ENCODE data around the gene MRPL38. TPM values are rescaled to one million over a fixed set of nuclear protein-coding genes. Genes with fewer than 3 reads are reported as not detected.
A peak's percentile ranks its signal among the peaks of the same experiment; 100 is the strongest.

Gene MRPL38
- total and polyA plus RNA-seq, 2 of the 8 experiments (the other 6 are each of a cell fraction or from before 2014, with no cell fraction given): 78.4 to 125 TPM

DNA sequence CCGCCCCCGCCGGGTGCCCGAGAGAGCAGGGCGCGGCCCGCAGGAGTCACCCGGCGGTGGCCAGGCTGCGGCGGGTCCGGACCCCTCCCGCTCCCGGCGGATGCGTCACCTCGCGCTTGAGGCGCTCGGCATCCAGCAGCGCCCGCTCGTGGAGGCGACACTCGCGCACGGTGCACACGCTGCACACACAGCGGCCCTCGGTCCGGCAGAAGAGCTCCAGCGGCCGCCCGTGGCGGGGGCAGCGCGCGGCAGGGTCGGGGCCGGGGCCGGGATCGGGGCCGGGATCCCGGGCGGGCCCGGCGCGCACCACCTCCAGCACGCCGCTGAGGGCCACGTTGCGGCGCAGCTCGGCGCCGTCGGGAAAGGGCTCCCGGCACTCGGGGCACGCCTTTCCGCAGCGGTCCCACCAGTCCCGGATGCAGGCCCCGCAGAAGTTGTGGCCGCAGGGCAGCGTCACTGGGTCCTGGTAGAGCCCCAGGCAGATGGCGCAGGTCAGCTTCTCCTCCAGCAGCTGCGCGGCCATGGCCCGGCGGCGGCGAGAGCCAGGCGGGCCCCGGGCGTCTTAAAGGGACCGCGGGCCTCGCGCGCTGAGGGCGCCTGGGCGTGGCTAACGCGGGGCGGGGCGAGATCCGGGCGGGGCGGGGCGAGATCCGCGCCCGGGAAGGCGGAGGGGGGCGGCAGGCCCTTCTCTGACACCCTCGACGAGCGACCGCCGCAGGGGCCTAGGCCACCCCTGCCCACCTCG lies 8.1 kb downstream of the MRPL38 start, which contains the start of gene TRIM65:
TRIM65 (minus strand) TSS at position 537 of the 745 bp plus-strand sequence; CDS start at position 523, 14 bp downstream.
- CTCF ChIA-PET (ENCODE audit: partially characterized antibody): interaction anchor here (0.8 to 51.3 kb wide), 16 partner anchors 8 to 516 kb away, joined by 3 to 885 read pairs (median 4); partner anchors contain the start of genes CDK3, MRPL38, TRIM47 and WBP2
- peaks cover 5 to 36% (median 24%) of the 10 kb centered on the region in 4 experiments; a peak in 7 of 8 replicates for H3K36me3 ChIP-seq (ENCODE audit: control insufficient read depth in 2 of 4, insufficient read depth in 4 of 4, low read length in 3 of 4)
- DNase-seq (ENCODE audit: low read depth in 1 of 2, low spot score in 2 of 2): peak in 1 of 2 experiments; percentile 92
- peak within 1 kb of the TSS; percentile 98 for H4K8ac ChIP-seq (ENCODE audit: extremely low read depth, insufficient read depth, low read length)
- no peak within 1 kb of the TSS for H2BK20ac ChIP-seq (ENCODE audit: low read length)
- no peak within 1 kb of the TSS for H2AFZ ChIP-seq (ENCODE audit: low read length)
- H2AK5ac ChIP-seq (ENCODE audit: low read depth, low read length): peak within 1 kb of the TSS; percentile 88; the same call in 1 of the 2 replicates
- H2BK5ac ChIP-seq (ENCODE audit: low read depth, low read length): peak within 1 kb of the TSS; percentile 85; the same call in 1 of the 2 replicates
- POLR2A ChIA-PET (ENCODE audit: partially characterized antibody): interaction anchor here (0.6 to 12.1 kb wide), 23 partner anchors 8 to 209 kb away, joined by 3 to 143 read pairs (median 5); partner anchors contain the start of genes CDK3, FBF1, MRPL38 and TRIM47
- H4K20me1 ChIP-seq (replicated peaks in 1 of 2; ENCODE audit: control insufficient read depth in 1 of 2, insufficient read depth in 2 of 2, low read length in 2 of 2): peaks cover 2 to 11% of the 10 kb centered on the region in 2 experiments
- H2BK12ac ChIP-seq (ENCODE audit: low read depth, low read length): peak within 1 kb of the TSS; percentile 68; the same call in 1 of the 2 replicates
- peak within 1 kb of the TSS; percentile 88 to 95 for H3K4me2 ChIP-seq (ENCODE audit: insufficient read depth in 1 of 2, low read depth in 2 of 2, low read length in 2 of 2)
- H3K9me3 ChIP-seq (ENCODE audit: insufficient read depth in 2 of 2, low read depth in 1 of 2, low read length in 1 of 2): no peaks in the 10 kb centered on the region
- no peaks in the 10 kb centered on the region for H3K27me3 ChIP-seq (replicated peaks in 1 of 4; ENCODE audit: control insufficient read depth in 3 of 4, extremely low read depth in 1 of 4, insufficient read depth in 3 of 4, low read length in 3 of 4)
- H4K91ac ChIP-seq (replicated peaks; ENCODE audit: insufficient read length, low read length): peak within 1 kb of the TSS; percentile 89
- peak within 1 kb of the TSS; percentile 59; the same call in 1 of the 2 replicates for H3K27ac ChIP-seq (ENCODE audit: low read depth, low read length)
- peak within 1 kb of the TSS; percentile 92 for H3K56ac ChIP-seq (replicated peaks; ENCODE audit: insufficient read length, low read depth, low read length)
- peaks cover 4 to 25% (median 13%) of the 10 kb centered on the region in 4 experiments for H3K4me1 ChIP-seq (replicated peaks in 1 of 4; ENCODE audit: control insufficient read depth in 3 of 4, insufficient read depth in 4 of 4, low read length in 3 of 4)
- peak within 1 kb of the TSS; percentile 77 to 91 (median 88) for H3K9ac ChIP-seq (replicated peaks in 1 of 4; ENCODE audit: extremely low read depth in 1 of 4, low read depth in 3 of 4, low read length in 3 of 4)
- H3K18ac ChIP-seq (ENCODE audit: extremely low read depth, low read length): peak within 1 kb of the TSS; percentile 97
- H3K79me1 ChIP-seq (ENCODE audit: low read depth, low read length): peaks cover 3% of the 10 kb centered on the region; the same call in 1 of the 2 replicates
- H2BK15ac ChIP-seq (ENCODE audit: low read length): no peak within 1 kb of the TSS
- no peak for FAIRE-seq
- H3K14ac ChIP-seq (ENCODE audit: insufficient read length): no peak within 1 kb of the TSS
- H2BK120ac ChIP-seq (replicated peaks; ENCODE audit: low read depth, low read length): no peak within 1 kb of the TSS
- H4K5ac ChIP-seq (ENCODE audit: insufficient read length, low read depth, low read length): peak within 1 kb of the TSS; percentile 73
- WGBS, 2 experiments (ENCODE audit: extremely low coverage in 1 of 2, insufficient coverage in 1 of 2, insufficient read length in 1 of 2, insufficient replicate concordance in 2 of 2, low coverage in 1 of 2, low lambda C conversion rate in 2 of 2, missing lambda C conversion rate in 1 of 2): 1% methylated on average over 62 of the region's 102 CpGs; no CpG with 5 or more reads in 1 of the 2 experiments
- H3K79me2 ChIP-seq (ENCODE audit: control insufficient read depth in 1 of 2, insufficient read depth in 2 of 2, low read length in 2 of 2): peaks cover 0 to 18% of the 10 kb centered on the region in 2 experiments; a peak in 1 of 4 replicates
- peaks cover 8% of the 10 kb centered on the region for H3K23me2 ChIP-seq (ENCODE audit: low read depth, low read length)
- H3K4me3 ChIP-seq (ENCODE audit: extremely low read depth in 1 of 4, insufficient read depth in 2 of 4, low read depth in 3 of 4, low read length in 4 of 4): peak within 1 kb of the TSS; percentile 58 to 96 (median 80)
- H3K4ac ChIP-seq (replicated peaks; ENCODE audit: insufficient read length, low read depth, low read length): no peak within 1 kb of the TSS
- no peak within 1 kb of the TSS for H3K23ac ChIP-seq (ENCODE audit: insufficient read length)
- TF ChIP-seq PHF8 (conservative IDR thresholded peaks at IDR 0.05; ENCODE audit: low read depth, low read length) (peak; percentile 90), POLR2A (IDR thresholded peaks at IDR 0.05; ENCODE audit: control extremely low read depth in 1 of 2, low read depth in 2 of 2, low read length in 2 of 2) (peak; percentile 88 to 94), TAF1 (IDR thresholded peaks at IDR 0.05; ENCODE audit: low read depth, low read length) (peak; percentile 56; the same call in 1 of the 2 replicates), SIN3A (conservative IDR thresholded peaks at IDR 0.05 in 1 of 2, IDR thresholded peaks at IDR 0.05 in 1 of 2; ENCODE audit: low read depth in 1 of 2, low read length in 2 of 2) (no peak), TBP (IDR thresholded peaks at IDR 0.05; ENCODE audit: low read depth, low read length) (peak; percentile 45; the same call in 1 of the 2 replicates), KDM4A (IDR thresholded peaks at IDR 0.05; ENCODE audit: low read depth, low read length, severe bottlenecking) (peak; percentile 87), POLR2AphosphoS5 (IDR thresholded peaks at IDR 0.05; ENCODE audit: low read depth, low read length) (peak; percentile 59; the same call in 1 of the 2 replicates)
- TF ChIP-seq, protein P1, sequence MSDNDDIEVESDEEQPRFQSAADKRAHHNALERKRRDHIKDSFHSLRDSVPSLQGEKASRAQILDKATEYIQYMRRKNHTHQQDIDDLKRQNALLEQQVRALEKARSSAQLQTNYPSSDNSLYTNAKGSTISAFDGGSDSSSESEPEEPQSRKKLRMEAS (IDR thresholded peaks at IDR 0.05): peak; percentile 75
- TF ChIP-seq, protein P2, sequence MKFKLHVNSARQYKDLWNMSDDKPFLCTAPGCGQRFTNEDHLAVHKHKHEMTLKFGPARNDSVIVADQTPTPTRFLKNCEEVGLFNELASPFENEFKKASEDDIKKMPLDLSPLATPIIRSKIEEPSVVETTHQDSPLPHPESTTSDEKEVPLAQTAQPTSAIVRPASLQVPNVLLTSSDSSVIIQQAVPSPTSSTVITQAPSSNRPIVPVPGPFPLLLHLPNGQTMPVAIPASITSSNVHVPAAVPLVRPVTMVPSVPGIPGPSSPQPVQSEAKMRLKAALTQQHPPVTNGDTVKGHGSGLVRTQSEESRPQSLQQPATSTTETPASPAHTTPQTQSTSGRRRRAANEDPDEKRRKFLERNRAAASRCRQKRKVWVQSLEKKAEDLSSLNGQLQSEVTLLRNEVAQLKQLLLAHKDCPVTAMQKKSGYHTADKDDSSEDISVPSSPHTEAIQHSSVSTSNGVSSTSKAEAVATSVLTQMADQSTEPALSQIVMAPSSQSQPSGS (IDR thresholded peaks at IDR 0.05; ENCODE audit: low read length): no peak
